Measurements from ENCODE around the gene PMF1.

PMF1 gene

GRCh38 chr1:156194300-156194652 lies 18.5 kb upstream of the PMF1 start:
- Histone ChIP-seq H2BK120ac (ENCODE audit: insufficient read depth, low read length, poor library complexity) (peak overlapping the region; percentile 15), H2AFZ (ENCODE audit: insufficient read depth, low read length, poor library complexity) (peak overlapping the region; percentile 33), H3K23ac (ENCODE audit: low read length) (no peak overlapping the region), H3K14ac (ENCODE audit: low read length) (peak overlapping the region; percentile 34), H3K27me3 (ENCODE audit: insufficient read depth, low read length) (no peaks in the 10 kb centered on the region), H3K9me3 (ENCODE audit: insufficient read depth, low read depth, low read length) (no peaks in the 10 kb centered on the region), H4K12ac (ENCODE audit: low read depth, low read length) (peak overlapping the region; percentile 50), H3K36me3 (ENCODE audit: control insufficient read depth in 1 of 2, insufficient read depth in 2 of 2, low read length in 2 of 2) (peaks cover 4 to 6% of the 10 kb centered on the region in 2 experiments), H4K8ac (ENCODE audit: low read depth, low read length) (peak overlapping the region; percentile 72), H2BK12ac (ENCODE audit: low read length) (no peak overlapping the region), H3K4me1 (ENCODE audit: control insufficient read depth in 1 of 2, insufficient read depth in 2 of 2, low read length in 2 of 2) (peaks cover 4 to 9% of the 10 kb centered on the region in 2 experiments), H3K79me1 (ENCODE audit: low read length) (peaks cover 6% of the 10 kb centered on the region), H2BK5ac (ENCODE audit: low read depth, low read length, poor library complexity) (no peak overlapping the region), H3K18ac (ENCODE audit: low read length) (peak overlapping the region; percentile 50), H3K79me2 (ENCODE audit: control insufficient read depth, insufficient read depth, low read length, poor library complexity) (peaks cover 7% of the 10 kb centered on the region), H3K4me2 (ENCODE audit: low read length) (peak overlapping the region; percentile 94), H4K91ac (ENCODE audit: low read depth, low read length) (peak overlapping the region; percentile 60), H3K4me3 (ENCODE audit: low read depth, low read length) (peak overlapping the region; percentile 86), H3K9ac (ENCODE audit: low read length) (peak overlapping the region; percentile 87), H3K4ac (ENCODE audit: low read depth, low read length) (peak overlapping the region; percentile 47), H2AK5ac (ENCODE audit: low read length) (peak overlapping the region; percentile 37), H3K27ac (ENCODE audit: low read depth, low read length) (no peak overlapping the region)
- no CpG with 5 or more reads among the region's 14 CpGs for WGBS (ENCODE audit: extremely low coverage, insufficient coverage, insufficient read length)
- no peak for DNase-seq

GRCh38 chr1:156195853-156196252 lies 17.0 kb upstream of the PMF1 start:
- H4K12ac ChIP-seq (ENCODE audit: low read depth, low read length) = no peak overlapping the region
- no peak overlapping the region for H2AK5ac ChIP-seq (ENCODE audit: low read length)
- H3K9ac ChIP-seq (ENCODE audit: low read length) = no peak overlapping the region
- no peak overlapping the region for H3K4me3 ChIP-seq (ENCODE audit: low read depth, low read length)
- peaks cover 4 to 9% of the 10 kb centered on the region in 2 experiments for H3K4me1 ChIP-seq (ENCODE audit: control insufficient read depth in 1 of 2, insufficient read depth in 2 of 2, low read length in 2 of 2)
- H2AFZ ChIP-seq (ENCODE audit: insufficient read depth, low read length, poor library complexity) = no peak overlapping the region
- no peak overlapping the region for H3K4me2 ChIP-seq (ENCODE audit: low read length)
- H3K36me3 ChIP-seq (ENCODE audit: control insufficient read depth in 1 of 2, insufficient read depth in 2 of 2, low read length in 2 of 2) = peaks cover 17% of the 10 kb centered on the region in 2 experiments
- H3K14ac ChIP-seq (ENCODE audit: low read length) = no peak overlapping the region
- no peaks in the 10 kb centered on the region for H3K27me3 ChIP-seq (ENCODE audit: insufficient read depth, low read length)
- no peak overlapping the region for H2BK12ac ChIP-seq (ENCODE audit: low read length)
- no peak overlapping the region for H4K91ac ChIP-seq (ENCODE audit: low read depth, low read length)
- H3K23ac ChIP-seq (ENCODE audit: low read length) = no peak overlapping the region
- no peaks in the 10 kb centered on the region for H3K9me3 ChIP-seq (ENCODE audit: insufficient read depth, low read depth, low read length)
- peaks cover 7% of the 10 kb centered on the region for H3K79me2 ChIP-seq (ENCODE audit: control insufficient read depth, insufficient read depth, low read length, poor library complexity)
- no CpG with 5 or more reads among the region's 4 CpGs for WGBS (ENCODE audit: extremely low coverage, insufficient coverage, insufficient read length)
- H3K4ac ChIP-seq (ENCODE audit: low read depth, low read length) = peak overlapping the region; percentile 16
- no peak overlapping the region for H3K18ac ChIP-seq (ENCODE audit: low read length)
- H4K8ac ChIP-seq (ENCODE audit: low read depth, low read length) = no peak overlapping the region
- H2BK120ac ChIP-seq (ENCODE audit: insufficient read depth, low read length, poor library complexity) = no peak overlapping the region
- DNase-seq = no peak
- no peak overlapping the region for H2BK5ac ChIP-seq (ENCODE audit: low read depth, low read length, poor library complexity)
- no peak overlapping the region for H3K27ac ChIP-seq (ENCODE audit: low read depth, low read length)
- H3K79me1 ChIP-seq (ENCODE audit: low read length) = peaks cover 6% of the 10 kb centered on the region

GRCh38 chr1:156196445-156196844 lies 16.4 kb upstream of the PMF1 start:
- Histone ChIP-seq H2AK5ac (ENCODE audit: low read length) (no peak overlapping the region), H3K14ac (ENCODE audit: low read length) (no peak overlapping the region), H3K4me2 (ENCODE audit: low read length) (no peak overlapping the region), H3K4ac (ENCODE audit: low read depth, low read length) (no peak overlapping the region), H3K27me3 (ENCODE audit: insufficient read depth, low read length) (no peaks in the 10 kb centered on the region), H3K9me3 (ENCODE audit: insufficient read depth, low read depth, low read length) (no peaks in the 10 kb centered on the region), H4K91ac (ENCODE audit: low read depth, low read length) (no peak overlapping the region), H2BK12ac (ENCODE audit: low read length) (no peak overlapping the region), H2BK5ac (ENCODE audit: low read depth, low read length, poor library complexity) (no peak overlapping the region), H3K4me1 (ENCODE audit: control insufficient read depth in 1 of 2, insufficient read depth in 2 of 2, low read length in 2 of 2) (peaks cover 4 to 9% of the 10 kb centered on the region in 2 experiments), H4K8ac (ENCODE audit: low read depth, low read length) (no peak overlapping the region), H3K4me3 (ENCODE audit: low read depth, low read length) (no peak overlapping the region), H3K79me1 (ENCODE audit: low read length) (peaks cover 6% of the 10 kb centered on the region), H3K79me2 (ENCODE audit: control insufficient read depth, insufficient read depth, low read length, poor library complexity) (peaks cover 7% of the 10 kb centered on the region), H3K27ac (ENCODE audit: low read depth, low read length) (no peak overlapping the region), H3K18ac (ENCODE audit: low read length) (no peak overlapping the region), H4K12ac (ENCODE audit: low read depth, low read length) (no peak overlapping the region), H3K9ac (ENCODE audit: low read length) (no peak overlapping the region), H3K23ac (ENCODE audit: low read length) (no peak overlapping the region), H2BK120ac (ENCODE audit: insufficient read depth, low read length, poor library complexity) (no peak overlapping the region), H2AFZ (ENCODE audit: insufficient read depth, low read length, poor library complexity) (no peak overlapping the region), H3K36me3 (ENCODE audit: control insufficient read depth in 1 of 2, insufficient read depth in 2 of 2, low read length in 2 of 2) (peaks cover 17% of the 10 kb centered on the region in 2 experiments)
- no CpG with 5 or more reads among the region's 2 CpGs for WGBS (ENCODE audit: extremely low coverage, insufficient coverage, insufficient read length)
- no peak for DNase-seq

GRCh38 chr1:156198831-156199349 lies 13.9 kb upstream of the PMF1 start:
- Histone ChIP-seq H2BK12ac (ENCODE audit: low read length) (no peak overlapping the region), H3K18ac (ENCODE audit: low read length) (no peak overlapping the region), H3K79me2 (ENCODE audit: control insufficient read depth, insufficient read depth, low read length, poor library complexity) (peaks cover 7% of the 10 kb centered on the region), H3K23ac (ENCODE audit: low read length) (no peak overlapping the region), H3K27ac (ENCODE audit: low read depth, low read length) (no peak overlapping the region), H3K79me1 (ENCODE audit: low read length) (peaks cover 3% of the 10 kb centered on the region), H2BK120ac (ENCODE audit: insufficient read depth, low read length, poor library complexity) (no peak overlapping the region), H4K8ac (ENCODE audit: low read depth, low read length) (no peak overlapping the region), H3K36me3 (ENCODE audit: control insufficient read depth in 1 of 2, insufficient read depth in 2 of 2, low read length in 2 of 2) (peaks cover 17% of the 10 kb centered on the region in 2 experiments), H2AK5ac (ENCODE audit: low read length) (no peak overlapping the region), H3K9ac (ENCODE audit: low read length) (no peak overlapping the region), H4K91ac (ENCODE audit: low read depth, low read length) (no peak overlapping the region), H2BK5ac (ENCODE audit: low read depth, low read length, poor library complexity) (no peak overlapping the region), H3K4me2 (ENCODE audit: low read length) (no peak overlapping the region), H3K27me3 (ENCODE audit: insufficient read depth, low read length) (no peaks in the 10 kb centered on the region), H3K4me1 (ENCODE audit: control insufficient read depth in 1 of 2, insufficient read depth in 2 of 2, low read length in 2 of 2) (peaks cover 4 to 7% of the 10 kb centered on the region in 2 experiments), H3K14ac (ENCODE audit: low read length) (no peak overlapping the region), H4K12ac (ENCODE audit: low read depth, low read length) (no peak overlapping the region), H3K9me3 (ENCODE audit: insufficient read depth, low read depth, low read length) (no peaks in the 10 kb centered on the region), H2AFZ (ENCODE audit: insufficient read depth, low read length, poor library complexity) (no peak overlapping the region), H3K4ac (ENCODE audit: low read depth, low read length) (no peak overlapping the region), H3K4me3 (ENCODE audit: low read depth, low read length) (no peak overlapping the region)
- WGBS (ENCODE audit: extremely low coverage, insufficient coverage, insufficient read length) = no CpG with 5 or more reads among the region's 5 CpGs
- DNase-seq = no peak

Measured in trophoblast cell (in vitro differentiated cells and primary cell).